GM18526 (cell line): Measurements from ENCODE around the gene PLG.
"Not testable (repeated sequence)": the region's sequence is repeated elsewhere in the genome, so short reads cannot be mapped to it uniquely, and the experiment has no call there.

Experiments used
- POLR2A ChIP-seq: IDR thresholded peaks from 3 replicates; pipeline ENCODE4 v1.6.1; 2011; ENCODE audit not compliant: insufficient read length; ENCODE audit errors: extremely low read depth

The PLG gene

DNA sequence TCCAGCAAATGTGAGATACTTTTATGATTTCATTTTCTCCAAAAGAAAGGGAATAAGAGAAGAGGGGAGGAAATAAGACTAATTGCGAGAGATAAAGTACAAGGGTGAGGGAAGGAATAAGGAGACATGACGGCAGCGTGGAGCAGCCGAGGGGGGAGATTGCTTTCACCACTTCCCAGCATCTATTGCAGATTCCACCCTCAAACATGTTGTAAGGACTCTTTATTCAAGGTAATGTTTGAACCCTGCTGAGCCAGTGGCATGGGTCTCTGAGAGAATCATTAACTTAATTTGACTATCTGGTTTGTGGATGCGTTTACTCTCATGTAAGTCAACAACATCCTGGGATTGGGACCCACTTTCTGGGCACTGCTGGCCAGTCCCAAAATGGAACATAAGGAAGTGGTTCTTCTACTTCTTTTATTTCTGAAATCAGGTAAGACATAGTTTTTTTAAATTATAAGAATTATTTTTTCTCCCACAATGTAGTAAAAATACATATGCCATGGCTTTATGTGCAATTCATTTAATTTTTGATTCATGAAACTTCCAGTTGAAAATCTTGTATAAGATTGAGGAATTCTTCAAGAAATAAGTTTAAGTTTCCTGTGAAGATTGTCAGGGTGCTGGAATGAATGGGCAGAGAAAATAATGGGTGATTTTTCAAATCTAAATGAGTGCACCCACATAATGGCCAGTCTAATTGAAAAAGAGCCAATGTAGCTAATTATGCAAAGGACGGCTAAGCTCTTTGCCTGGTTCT, at the start of gene PLG:
Gene PLG, plus strand, starts transcription at position 327 of the 763 bp plus-strand sequence. Its CDS starts 61 bp downstream, at position 388.
- not testable (repeated sequence) for TF ChIP-seq POLR2A

DNA sequence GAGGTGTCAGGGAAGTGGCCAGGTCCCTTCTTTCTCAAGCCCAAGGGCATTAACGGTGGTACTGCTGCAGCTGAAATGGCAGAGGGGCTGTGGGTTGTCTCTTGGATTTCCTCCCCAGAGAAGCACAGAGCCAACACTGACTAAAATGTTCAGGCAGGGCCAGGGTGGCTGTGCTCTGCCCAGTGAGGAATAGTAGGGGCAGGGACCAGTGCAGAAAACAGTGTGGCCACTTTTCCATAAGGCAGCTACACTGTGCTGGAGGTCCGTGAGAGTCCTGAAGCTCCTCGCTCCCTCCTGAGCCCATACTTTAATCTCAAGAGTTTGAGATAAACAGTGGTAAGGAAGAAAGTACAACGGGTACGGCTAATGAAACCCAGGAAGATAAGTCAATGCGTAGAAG, 42.5 kb upstream of the PLG start:
- TF ChIP-seq POLR2A, result no peak

DNA sequence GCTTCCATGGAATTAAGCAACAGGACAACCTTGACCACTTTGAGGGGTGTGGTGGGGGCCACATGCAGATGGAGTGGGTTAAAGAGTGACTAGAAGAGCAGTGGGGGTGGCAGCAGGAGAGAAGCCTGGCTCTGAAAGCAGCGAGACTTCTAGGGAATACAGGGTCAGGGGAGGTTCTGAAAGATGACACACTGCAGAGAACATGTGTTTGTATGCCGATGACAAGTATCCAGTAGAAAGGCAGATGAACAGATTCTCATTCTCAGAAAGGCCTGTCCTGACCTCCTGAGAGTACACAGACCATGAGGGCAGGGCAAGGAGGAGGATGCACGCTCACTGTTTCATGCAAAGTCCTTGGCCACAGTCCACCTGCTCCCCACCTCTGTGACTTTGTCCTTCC, 40.8 kb upstream of the PLG start:
- TF ChIP-seq POLR2A, result no peak

DNA sequence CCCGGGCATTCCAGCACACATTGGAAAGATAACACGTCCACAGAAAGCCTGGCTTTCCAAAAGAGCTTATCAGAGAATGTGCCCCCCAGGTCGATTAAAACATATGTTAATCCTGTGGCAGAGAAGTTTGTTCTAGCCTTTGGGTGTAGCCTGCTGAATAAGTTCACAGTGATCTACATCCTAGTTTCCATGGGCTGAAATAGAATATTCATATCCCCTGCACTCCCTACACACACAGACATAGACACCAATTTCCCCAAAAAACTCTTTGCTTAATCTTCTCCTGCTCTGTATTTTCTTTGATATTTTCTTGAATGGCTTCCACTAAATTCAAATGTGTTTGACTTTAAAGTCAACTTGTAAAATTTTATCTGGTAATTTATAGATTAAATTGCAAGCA, 39.6 kb upstream of the PLG start:
- no peak for TF ChIP-seq POLR2A

DNA sequence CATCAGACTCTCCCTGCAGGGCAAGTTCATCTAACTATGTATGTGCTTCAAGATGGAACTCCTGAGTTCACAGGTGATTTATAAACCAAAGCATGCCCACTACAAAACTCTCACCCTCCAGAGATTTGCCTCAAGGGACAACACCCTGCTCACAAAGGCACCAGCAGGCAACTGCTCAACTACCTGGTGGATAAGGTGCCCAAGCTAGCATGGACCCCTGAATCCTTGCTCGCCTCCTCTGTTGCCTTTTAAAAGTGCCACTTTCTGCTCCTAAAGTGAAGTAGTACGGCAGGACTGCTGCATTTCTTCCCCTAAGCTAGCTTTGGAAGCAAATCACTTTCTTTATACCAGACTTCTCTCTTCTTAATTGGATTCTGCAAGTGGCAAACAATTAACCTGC, 39.2 kb upstream of the PLG start:
- no peak for TF ChIP-seq POLR2A

DNA sequence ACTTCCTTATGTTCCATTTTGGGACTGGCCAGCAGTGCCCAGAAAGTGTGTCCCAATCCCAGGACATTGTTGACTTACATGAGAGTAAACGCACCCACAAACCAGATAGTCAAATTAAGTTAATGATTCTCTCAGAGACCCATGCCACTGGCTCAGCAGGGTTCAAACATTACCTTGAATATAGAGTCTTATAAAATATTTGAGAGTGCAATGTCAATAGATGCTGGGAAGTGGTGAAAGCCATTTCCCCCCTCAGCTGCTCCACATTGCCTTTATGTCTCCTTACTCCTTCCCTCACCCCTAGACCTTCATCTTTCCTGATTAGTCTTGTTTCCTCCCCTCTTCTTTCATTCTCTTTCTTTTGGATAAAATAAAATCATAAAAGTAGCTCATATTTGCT, 37.8 kb upstream of the PLG start, which contains the start of gene LPA:
Gene LPA, minus strand, starts transcription at position 78 of the 400 bp plus-strand sequence. Its CDS starts 61 bp downstream, at position 17.
- TF ChIP-seq POLR2A, result not testable (repeated sequence)

DNA sequence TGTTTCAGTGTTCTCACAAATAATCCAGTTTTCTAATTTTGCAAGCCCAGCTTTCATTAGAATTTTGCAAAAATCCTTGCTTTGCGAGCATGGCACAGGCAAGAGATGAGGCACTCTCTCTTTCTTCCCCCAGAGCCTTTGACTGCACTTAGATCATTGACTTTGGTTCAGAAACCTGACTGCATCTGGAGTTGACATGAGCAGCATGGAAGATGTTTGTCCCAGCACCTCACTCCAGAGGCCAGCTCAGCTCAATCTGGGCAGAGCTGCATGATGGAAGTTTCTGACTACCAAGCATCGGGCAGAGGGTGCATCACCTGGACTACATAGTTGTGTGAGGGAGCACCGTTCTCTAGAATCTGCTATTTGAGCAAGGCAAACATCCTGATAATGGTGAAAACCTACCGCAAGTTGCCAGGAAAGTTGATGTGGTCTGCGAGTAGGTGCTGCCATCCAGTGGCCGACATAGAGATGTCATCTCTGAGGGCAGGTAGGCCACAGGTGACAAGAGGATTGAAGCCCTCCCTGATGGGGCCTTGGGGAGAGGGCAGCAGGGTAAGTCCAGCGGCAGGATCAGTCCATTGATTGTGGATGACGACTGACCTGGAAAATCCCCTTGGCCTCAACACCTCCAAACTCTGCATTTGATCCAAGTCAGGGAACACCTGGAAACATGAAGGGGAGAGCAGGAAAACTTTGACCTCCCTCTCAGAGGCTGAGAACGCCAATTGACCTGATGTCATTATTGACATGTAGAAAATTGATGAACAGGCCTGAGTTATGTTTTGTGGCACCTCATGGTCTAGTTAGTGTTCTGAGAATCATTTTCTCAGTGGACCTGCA, 34.2 kb upstream of the PLG start:
- TF ChIP-seq POLR2A, result no peak

DNA sequence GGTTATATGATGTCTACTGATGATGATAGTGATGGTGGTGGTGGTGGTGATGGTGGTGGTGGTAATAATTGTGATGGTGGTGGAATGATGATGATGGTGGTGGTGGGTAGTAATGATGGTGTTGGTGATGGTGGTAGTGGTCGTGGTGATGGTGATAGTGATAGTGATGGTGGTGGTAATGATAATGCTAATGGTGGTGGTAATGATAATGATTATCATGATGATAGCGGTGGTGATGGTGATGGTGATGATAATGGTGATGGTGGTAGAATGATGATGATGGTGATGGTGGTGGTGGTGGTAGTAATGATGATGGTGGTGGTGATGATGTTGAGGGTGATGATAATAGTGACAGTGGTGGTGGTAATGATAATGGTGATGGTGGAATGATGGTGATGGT, 33.5 kb upstream of the PLG start:
- no peak for TF ChIP-seq POLR2A

DNA sequence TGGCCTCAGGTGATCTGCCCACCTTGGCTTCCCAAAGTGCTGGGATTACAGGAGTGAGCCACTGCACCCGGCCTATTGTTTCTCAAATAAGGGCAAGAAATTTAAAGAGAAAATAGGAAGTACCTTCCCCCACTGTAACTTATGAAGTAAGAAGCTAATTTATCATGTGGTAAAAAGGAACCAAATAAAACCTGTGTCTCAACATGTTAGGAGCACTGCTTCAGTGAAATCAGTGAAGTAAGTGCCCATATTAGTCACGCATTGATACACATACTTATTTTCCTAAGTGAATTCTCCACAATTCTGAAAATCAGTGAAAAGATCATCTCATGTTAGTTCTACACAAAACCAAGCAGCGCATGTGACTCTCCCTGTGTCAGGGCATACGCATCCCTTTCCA, 23.8 kb upstream of the PLG start:
- TF ChIP-seq POLR2A, result no peak

DNA sequence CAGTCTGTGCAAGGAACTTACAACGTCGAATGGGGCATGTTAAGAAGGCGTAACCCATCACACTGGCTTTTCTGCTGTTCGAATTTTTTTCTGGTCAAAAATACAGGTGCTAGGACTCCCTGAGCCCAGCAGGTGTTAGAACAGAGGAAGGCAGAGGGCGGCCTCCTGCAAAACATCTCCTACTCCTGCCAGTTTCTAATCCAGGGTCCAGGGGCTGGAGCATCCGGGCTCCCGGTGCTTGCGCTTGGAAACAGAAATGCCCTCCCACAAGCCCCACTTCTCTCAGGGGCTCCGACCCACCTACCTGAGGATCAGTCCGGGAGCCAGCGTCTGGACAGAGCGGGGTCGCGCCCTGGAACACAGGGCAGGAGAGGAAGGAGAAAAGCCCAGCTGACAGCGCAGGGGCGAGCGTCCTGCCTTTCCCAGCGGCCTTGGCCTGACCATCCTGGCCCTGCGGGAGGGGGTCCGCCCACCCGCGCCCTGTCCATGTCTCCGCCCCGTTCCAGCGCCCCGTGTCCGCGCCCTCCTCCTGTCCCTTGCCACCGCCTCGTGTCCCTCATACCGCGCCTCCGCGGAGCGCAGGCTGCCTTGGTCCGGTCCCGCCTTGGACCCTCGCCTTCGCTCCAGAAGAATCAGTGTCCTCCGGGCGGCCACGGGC, 23.2 kb upstream of the PLG start:
- TF ChIP-seq POLR2A, result no peak

DNA sequence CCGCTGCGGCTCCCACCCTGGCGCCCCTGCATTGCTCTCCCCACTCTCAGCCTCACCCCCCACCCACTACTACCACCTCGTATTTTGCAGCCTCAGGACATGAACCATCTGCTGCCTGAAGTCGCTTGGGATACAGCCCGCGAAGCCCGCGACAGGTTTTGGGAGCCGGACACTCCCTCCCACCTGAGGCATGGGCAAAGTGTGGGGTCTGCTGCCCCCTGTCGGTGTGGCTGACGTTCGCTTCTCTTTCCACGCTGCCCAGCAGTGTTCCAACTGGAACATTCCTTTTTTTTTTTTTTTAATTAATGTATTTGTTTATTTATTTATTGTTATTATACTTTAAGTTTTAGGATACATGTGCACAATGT, 22.7 kb upstream of the PLG start:
- no peak for TF ChIP-seq POLR2A

DNA sequence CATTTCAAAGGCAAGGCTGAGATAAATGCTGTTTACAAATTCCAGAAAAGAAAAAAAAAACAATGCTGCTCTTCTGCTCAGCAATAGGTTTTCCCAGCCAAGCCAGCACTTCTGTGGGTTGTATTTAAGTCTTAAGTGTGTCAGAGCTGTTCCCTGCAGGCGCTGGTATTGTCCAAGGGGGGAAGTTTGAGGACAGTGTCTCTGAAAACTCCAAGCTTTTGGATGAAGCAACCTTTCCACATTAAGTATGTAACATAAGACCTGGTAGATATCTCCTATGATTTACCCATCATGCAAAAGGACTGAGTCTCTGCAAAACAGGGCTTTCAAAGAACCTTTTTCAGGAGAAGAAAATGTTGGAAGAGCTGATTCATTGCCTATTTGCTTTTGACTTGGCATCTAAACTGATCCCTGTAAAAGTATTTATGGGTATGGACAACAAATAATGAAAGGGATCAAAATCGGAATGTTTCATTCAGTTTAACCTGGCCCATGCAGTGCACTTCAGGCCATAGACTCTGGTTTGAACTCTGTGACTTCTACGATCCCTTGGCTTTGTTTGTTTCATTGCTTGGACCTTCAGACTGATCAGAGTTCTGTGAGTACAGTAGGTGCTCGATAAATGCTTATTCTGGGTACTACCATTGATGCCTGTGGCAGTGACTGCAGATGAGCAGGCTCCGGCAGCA, 16.1 kb upstream of the PLG start:
- TF ChIP-seq POLR2A, result no peak

DNA sequence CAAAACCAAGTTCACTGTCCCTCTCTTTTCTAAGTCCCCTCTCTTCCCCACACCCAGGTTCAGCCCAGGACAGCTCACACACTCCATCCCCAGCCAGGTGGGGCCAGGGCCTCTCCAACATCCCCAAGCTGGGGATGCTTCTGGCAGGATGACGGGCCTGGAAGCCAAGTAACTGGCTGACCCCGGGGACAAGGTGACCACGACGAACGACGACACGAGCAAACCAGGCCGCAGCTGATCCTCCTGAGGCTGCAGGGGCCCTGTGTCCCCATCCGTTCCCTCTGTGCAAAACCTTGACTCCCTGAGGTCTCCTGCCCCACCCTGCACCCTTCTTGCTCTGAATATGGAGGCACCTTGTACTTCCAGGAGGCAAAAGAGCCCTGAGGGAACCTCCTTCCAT, 11.6 kb upstream of the PLG start:
- no peak for TF ChIP-seq POLR2A

DNA sequence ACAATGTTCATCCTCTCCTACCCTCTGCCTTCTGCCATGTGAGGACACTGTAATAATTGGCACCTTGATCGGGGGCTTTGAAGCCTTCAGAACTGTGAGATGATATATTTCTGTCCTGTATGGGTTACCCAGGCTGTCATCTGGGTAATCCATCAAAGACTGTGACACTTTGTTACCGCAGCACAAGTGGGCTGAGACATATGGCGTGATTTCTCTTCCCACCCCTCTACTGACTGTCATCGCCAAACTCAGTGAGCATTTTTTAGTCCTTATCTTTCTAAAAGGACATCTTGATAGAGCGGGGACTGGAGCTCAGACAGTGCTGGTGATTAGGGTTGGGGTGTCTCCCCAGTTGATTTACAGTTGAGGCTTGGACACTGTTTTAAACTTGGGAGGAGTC, 10.4 kb upstream of the PLG start:
- TF ChIP-seq POLR2A, result no peak

DNA sequence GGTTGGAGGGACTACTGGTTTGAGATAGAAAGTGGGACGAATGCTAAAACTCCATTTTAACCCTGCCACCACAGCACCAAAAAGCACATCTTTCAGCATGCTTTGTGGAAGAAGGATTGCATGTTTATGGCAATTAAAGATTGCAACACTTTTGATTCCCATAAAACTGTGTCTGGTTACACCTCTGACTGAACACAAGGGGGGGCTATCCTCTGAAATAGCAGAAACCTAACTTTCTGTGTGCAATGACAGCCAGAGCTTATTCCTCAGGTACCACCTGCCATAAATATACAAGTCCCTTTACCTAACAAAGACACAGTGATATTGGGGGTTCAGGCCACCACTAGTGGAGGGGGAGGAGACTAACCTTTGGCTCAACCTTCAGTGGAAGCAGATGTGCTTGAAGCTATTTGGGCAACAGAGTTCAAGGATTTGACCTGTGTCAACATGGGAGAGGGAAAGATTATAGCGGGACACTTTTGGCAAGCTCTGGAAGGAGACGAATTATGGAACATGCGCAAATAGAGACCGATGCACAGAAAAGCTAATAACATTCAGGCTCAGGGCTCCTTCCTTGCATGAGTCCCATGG, 9.6 kb upstream of the PLG start:
- TF ChIP-seq POLR2A, result no peak

DNA sequence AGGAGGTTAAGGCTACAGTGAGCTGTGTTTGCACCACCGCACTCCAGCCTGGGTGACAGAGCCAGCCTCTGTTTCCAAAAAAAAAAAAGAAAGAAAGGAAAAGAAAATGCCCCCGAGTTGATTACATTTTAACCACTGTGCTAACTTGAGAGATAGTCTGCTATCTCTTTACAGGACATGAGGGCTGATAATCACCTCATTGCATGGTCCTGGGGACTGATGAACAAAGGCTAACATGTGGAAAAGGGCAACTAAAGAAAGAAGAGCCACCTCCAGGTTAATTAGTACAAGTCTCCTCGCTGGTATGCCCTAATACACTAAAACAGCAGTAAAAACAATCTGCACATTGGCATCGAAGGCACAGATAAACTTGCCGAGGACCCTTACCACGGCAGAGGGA, 4.2 kb upstream of the PLG start:
- no peak for TF ChIP-seq POLR2A
